Esophagus squamous epithelium (tissue), 5 donors: ENCODE data around the gene PRKACB. TPM values are rescaled to one million over a fixed set of nuclear protein-coding genes. Genes with fewer than 3 reads are reported as not detected.

ENCODE experiments used
- DNase-seq: peaks from one replicate; lab custom pipeline; 2025; lab: John Stamatoyannopoulos, UW
- H3K27ac ChIP-seq, 4 donors: fragments of 200-600 bp; sonication (generic); one replicate each; pipeline ENCODE4 v1.5.1; 2016 to 2019; ENCODE audit warnings: mild to moderate bottlenecking in 1 of 4
- H3K27me3 ChIP-seq, 4 donors: fragments of 200-600 bp; sonication (generic); 1 replicate in 3 of 4; 2 replicates in 1 of 4; pipeline versions ENCODE4 v1.5.1 to v1.6.0; 2017 to 2021; ENCODE audit warnings: antibody characterized with exemption in 1 of 4
- H3K36me3 ChIP-seq, 3 donors: fragments of 200-600 bp; sonication (generic); one replicate each; pipeline ENCODE4 v1.5.1; 2016 to 2019
- H3K4me1 ChIP-seq, 3 donors: fragments of 200-600 bp; sonication (generic); one replicate each; pipeline ENCODE4 v1.5.1; 2017 to 2019
- H3K4me3 ChIP-seq, 4 donors: fragments of 200-600 bp; sonication (generic); 1 replicate in 3 of 4; 2 replicates in 1 of 4; pipeline ENCODE4 v1.5.1; 2016 to 2019; ENCODE audit warnings: mild to moderate bottlenecking in 2 of 4, moderate library complexity in 1 of 4
- H3K9me3 ChIP-seq, 3 donors: fragments of 200-600 bp; sonication (generic); one replicate each; pipeline ENCODE4 v1.5.1; 2016 to 2019
- CTCF ChIP-seq, 6 experiments: fragments of 450-650 bp in 4 of 6; fragments of 200-600 bp in 2 of 6; sonication (generic) in 2 of 6; IDR thresholded peaks; one replicate each; pipeline ENCODE4 v1.5.1; 2016 to 2019; ENCODE audit warnings: antibody characterized with exemption in 6 of 6, mild to moderate bottlenecking in 4 of 6, moderate library complexity in 4 of 6
- POLR2A ChIP-seq, 4 donors: fragments of 450-650 bp; IDR thresholded peaks; one replicate each; pipeline ENCODE4 v1.6.1; 2017; ENCODE audit warnings: antibody characterized with exemption in 4 of 4, mild to moderate bottlenecking in 4 of 4, moderate library complexity in 3 of 4
- WGBS, 2 donors: methylation state at CpG; one replicate each; pipeline ENCODE4 v1.1.5; 2018; 5-methylcytosine and 5-hydroxymethylcytosine counted together
- intact Hi-C: fragments of 100-400 bp; cut with DNase I; formaldehyde crosslinking; loops from one replicate; pipeline ENCODE4 v1.15.0; 2022
- total RNA-seq, 4 donors: library from RNA; depleted of rRNA; stranded (reverse); fragments of >200 nt; gene quantifications; one replicate each; pipeline ENCODE4 v1.1.0, GENCODE V29; 2016
- donor health status: DM: yes; HTN: yes; CAD: no.

The PRKACB gene
- total RNA-seq, 4 donors from 2014 or later: 3.7 to 18.3 (median 11.3) TPM

- H3K27ac ChIP-seq: no peak overlapping the region
- no peak for TF ChIP-seq CTCF (IDR thresholded peaks at IDR 0.05)
- TF ChIP-seq POLR2A (IDR thresholded peaks at IDR 0.05): no peak
- H3K4me3 ChIP-seq: no peak overlapping the region
- H3K36me3 ChIP-seq: peaks cover 0 to 33% (median 0%) of the 10 kb centered on the region in 3 donors
- no peak for DNase-seq
- no peaks in the 10 kb centered on the region for H3K4me1 ChIP-seq
- H3K9me3 ChIP-seq: no peaks in the 10 kb centered on the region
- intact Hi-C loops: no loop called here
- 96 to 100% methylated on average over 1 of the region's 1 CpG for WGBS, 2 donors
- no peaks in the 10 kb centered on the region for H3K27me3 ChIP-seq
These were observed 55.2 kb downstream of the PRKACB start for GRCh38 chr1:84199257-84199656.

- H3K27ac ChIP-seq: no peak overlapping the region
- no peak overlapping the region for H3K4me3 ChIP-seq
- DNase-seq: no peak
- no peak for TF ChIP-seq POLR2A (IDR thresholded peaks at IDR 0.05)
- no peak for TF ChIP-seq CTCF (IDR thresholded peaks at IDR 0.05)
- H3K9me3 ChIP-seq: no peaks in the 10 kb centered on the region
- peaks cover 0 to 32% (median 0%) of the 10 kb centered on the region in 3 donors for H3K36me3 ChIP-seq
- H3K4me1 ChIP-seq: no peaks in the 10 kb centered on the region
- no peaks in the 10 kb centered on the region for H3K27me3 ChIP-seq
- intact Hi-C loops: no loop called here
These were observed 58.1 kb downstream of the PRKACB start for GRCh38 chr1:84202126-84202525.

- no peak for TF ChIP-seq CTCF (IDR thresholded peaks at IDR 0.05)
- no peak for TF ChIP-seq POLR2A (IDR thresholded peaks at IDR 0.05)
- H3K27ac ChIP-seq: no peak overlapping the region
- WGBS, 2 donors: 92 to 100% methylated on average over 1 of the region's 1 CpG
- H3K4me3 ChIP-seq: no peak overlapping the region
- no peaks in the 10 kb centered on the region for H3K27me3 ChIP-seq
- no peak for DNase-seq
- intact Hi-C loops: no loop called here
- no peaks in the 10 kb centered on the region for H3K4me1 ChIP-seq
- peaks cover 0 to 7% (median 0%) of the 10 kb centered on the region in 3 donors for H3K36me3 ChIP-seq
- no peaks in the 10 kb centered on the region for H3K9me3 ChIP-seq
These were observed 62.3 kb downstream of the PRKACB start for GRCh38 chr1:84206375-84206774.

- Histone ChIP-seq H3K27me3 (no peaks in the 10 kb centered on the region), H3K4me3 (no peak overlapping the region), H3K4me1 (no peaks in the 10 kb centered on the region), H3K9me3 (no peaks in the 10 kb centered on the region), H3K27ac (peak overlapping the region in 2 of 4 donors; percentile 42 to 50), H3K36me3 (peaks cover 0 to 7% (median 0%) of the 10 kb centered on the region in 3 donors)
- intact Hi-C loops: no loop called here
- TF ChIP-seq POLR2A (IDR thresholded peaks at IDR 0.05): no peak
- TF ChIP-seq CTCF (IDR thresholded peaks at IDR 0.05): no peak
- no peak for DNase-seq
These were observed 64.9 kb downstream of the PRKACB start for GRCh38 chr1:84208935-84209334.

GRCh38 chr1:84214115-84214956 is 70.3 kb downstream of the PRKACB start:
- DNase-seq: no peak
- Histone ChIP-seq H3K27ac (no peak overlapping the region), H3K9me3 (peaks cover 0 to 5% (median 2%) of the 10 kb centered on the region in 3 donors), H3K4me3 (no peak overlapping the region), H3K27me3 (no peaks in the 10 kb centered on the region), H3K4me1 (no peaks in the 10 kb centered on the region), H3K36me3 (peaks cover 0 to 14% (median 0%) of the 10 kb centered on the region in 3 donors)
- intact Hi-C loops: no loop called here
- TF ChIP-seq CTCF (IDR thresholded peaks at IDR 0.05) (no peak), POLR2A (IDR thresholded peaks at IDR 0.05) (no peak)
- WGBS, 2 donors: 85 to 90% methylated on average over 8 of the region's 8 CpGs
